GM18499 (cell line): ENCODE measurements around the gene ADAMTS14.

Experiments
- ATAC-seq: cut with Tn5 transposase; IDR thresholded peaks from one replicate; pipeline ENCODE4 v1.9.1; 2021; ENCODE audit warnings: moderate number of reproducible peaks; ENCODE audit not compliant: insufficient read depth, unreplicated experiment

The ADAMTS14 gene

DNA sequence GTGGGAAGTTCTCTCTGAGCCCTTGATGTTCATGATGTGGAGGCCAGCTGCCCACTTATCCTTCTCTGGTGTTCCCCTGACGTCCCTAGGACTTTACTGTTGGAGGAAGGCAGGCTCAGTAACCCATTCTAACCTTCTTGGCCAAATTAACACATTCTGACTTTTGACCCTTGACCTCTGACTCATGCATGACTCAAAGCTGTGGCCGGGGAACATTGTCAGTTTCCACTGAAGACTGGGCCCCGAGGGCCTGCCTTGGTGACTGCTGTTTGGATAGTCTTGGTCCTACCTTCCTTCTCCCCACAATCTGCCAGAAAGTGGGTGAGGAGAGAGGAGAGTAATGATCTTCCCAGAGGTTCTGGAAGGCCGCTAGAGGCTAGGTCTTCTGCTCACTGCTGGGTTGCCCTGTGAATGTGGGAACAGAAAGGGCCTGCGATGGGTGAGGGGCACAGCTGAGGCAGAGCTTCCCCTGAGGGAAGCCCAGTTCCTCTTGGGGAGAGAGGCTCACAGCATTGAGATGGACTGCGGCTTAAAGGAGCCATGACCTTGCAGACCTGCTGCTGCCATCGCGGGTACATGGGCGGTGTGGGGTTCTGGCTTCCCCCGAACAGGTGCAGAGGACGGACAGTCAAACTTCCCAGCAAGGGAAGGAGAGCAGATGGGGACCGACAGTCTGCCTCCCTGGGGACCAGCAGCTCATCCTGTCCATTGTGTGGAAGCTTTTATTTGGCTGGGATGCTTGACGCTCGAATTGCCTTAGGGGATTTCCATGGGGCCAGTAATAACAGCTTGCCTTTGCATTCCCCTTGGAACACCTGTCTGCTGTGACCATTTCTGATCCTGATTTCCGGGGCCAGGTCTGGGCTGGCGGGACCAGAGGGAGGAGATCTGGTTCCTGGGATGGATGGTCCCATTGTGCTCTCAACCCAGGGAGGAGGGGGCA is 43.8 kb downstream of the ADAMTS14 start:
- no peak for ATAC-seq

DNA sequence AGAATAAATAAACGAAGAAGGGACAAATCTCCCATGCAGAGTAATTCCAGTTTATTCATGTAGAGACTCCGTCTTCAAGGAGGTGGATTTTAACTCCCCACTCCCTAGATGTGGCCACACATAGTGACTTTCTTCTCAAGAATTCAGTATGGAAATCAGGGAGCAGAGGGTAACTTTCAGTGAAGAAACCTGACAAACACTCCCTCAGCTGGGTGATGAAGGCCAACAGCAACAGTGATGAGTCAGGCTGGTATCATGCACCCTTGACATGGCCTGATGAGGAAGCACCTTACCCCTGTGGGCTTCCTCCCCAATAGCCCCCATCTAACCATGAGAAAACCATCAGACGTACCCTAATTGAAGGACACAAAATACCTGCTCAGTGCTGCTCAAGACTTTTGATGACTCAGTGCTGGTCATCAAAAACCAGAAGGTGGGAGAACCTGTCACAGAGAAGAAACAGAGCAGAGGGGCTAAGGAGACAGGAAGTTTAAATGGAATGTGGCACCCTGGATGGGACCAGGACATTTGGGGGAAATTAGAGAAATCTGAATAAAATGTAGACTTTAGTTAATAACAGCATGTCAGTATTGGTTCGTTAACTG is 50.6 kb downstream of the ADAMTS14 start:
- ATAC-seq: no peak

DNA sequence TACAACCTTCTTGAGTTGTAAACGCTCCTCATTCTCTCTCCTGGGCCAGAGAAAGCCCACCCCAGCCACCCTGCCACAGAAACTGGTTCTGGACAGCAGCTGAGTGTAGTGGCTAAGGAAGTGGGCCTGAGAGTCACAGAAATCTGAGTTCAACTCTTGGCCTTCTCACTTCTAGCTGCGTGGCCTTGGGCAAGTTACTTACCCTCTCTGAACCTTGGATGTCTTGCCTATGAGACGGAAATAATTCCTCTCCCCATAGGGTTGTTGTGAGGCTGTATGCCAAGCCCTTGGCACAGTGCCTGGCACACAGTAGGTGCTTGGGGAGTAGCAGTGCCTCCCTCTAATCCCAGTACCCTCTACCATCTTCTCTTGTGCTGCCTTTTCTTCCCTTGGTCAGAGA is 51.5 kb downstream of the ADAMTS14 start:
- no peak for ATAC-seq

DNA sequence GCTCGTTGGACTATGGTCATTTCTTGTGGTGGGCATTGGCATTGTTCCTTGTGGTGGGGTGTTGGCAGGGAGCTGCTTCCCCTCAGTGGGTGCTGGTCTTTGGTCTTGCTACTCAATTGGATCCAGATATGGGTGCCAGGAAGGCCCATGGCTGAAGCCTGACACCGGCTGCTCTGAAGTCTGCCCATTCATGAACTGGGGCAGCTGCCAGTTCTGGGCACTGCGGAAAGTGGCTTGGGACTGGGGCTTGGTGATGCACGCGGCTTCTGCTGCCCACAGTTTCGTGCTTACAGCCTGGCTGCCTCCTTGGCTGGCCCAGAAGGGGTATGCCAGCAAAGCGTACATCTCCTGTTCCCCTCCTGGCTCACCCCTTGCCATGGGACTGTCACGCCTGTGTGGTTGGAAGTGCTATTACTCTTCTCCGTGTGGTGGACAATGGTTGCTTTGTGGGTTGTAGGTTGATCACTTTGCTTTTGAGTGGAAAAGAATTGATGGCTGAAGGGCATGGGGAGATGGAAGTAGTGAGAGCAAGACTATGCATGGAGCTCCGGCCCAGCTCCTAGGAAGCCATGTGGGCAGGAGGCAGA is 54.7 kb downstream of the ADAMTS14 start:
- ATAC-seq: no peak

DNA sequence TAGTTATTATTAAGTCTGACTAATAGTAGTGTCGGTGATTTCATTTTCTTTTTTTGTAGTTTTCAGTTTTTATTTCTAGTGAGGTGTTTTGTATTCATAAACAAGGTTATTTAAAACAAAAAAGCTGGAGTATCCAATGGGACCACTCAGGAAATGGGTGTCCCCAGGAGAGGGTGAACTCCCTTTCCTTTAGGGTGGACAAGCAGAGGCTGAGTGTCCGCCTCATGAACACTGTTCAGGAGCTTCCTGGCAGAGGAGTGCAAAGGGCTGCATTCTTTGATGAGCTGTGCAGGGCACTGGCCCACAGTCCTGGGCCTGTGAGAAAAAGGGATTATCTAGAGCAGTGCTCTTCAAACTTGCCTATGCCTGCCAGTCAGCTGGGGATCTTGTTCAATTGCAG is 56.0 kb downstream of the ADAMTS14 start:
- no peak for ATAC-seq

DNA sequence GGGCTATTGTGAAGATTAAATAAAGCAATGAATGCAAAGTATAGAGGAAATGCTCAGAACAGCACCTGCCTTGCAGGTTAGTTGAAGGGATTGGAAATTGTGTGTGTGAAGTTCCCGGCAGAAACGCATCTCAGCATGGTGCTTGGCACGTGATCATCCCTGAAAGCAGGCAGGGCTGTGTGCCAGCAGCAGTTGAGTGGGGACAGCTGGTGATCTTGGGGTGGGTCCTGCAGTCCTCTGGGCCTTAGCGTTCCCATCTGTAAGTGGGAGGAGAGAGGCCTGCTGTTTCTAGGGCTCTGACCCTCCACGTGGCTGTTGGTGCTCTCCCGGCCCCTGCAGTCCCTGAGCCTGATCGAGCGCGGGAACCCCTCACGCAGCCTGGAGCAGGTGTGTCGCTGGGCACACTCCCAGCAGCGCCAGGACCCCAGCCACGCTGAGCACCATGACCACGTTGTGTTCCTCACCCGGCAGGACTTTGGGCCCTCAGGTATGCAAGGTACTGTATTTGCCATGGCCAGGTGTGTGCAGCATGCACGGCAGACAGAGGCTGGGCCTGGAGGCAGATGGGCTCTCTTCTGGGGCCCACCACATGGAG is 57.6 kb downstream of the ADAMTS14 start:
- ATAC-seq: no peak

DNA sequence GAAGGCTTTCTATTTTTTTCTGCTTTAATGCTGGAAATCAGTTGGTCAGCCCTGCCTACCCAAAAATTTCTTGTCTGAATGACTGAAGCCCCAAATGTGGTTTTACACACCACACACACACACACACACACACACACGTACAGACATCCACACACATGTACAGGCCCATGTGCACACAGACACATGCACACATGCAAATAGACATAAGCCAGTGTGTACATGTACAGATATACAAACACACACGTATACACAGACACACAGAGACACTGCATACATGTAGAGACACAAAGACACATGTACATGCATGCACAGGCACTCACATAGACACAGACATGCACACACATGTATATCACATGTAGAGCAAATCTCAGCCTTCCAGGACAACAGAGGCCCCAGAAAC is 58.6 kb downstream of the ADAMTS14 start:
- ATAC-seq: no peak

DNA sequence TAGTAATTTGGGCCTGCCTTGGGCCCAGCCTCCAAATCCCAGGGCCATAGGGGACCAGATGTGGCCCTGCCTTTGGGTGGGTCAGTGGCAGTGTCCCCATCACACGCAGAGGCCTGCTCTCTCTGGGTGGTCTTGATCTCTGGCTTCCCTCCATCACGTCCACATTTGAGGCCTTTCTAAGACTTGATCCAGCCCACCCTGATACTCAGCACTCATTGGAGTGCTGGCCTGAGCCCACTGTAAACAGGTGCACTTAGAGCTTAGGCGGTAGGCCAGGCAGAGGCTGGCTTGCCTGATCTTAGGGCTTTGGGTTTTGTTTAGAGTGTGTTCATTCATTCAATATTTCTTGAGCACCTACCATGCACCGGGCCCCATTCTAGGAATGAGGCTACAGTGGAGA is 60.3 kb downstream of the ADAMTS14 start:
- ATAC-seq: no peak

DNA sequence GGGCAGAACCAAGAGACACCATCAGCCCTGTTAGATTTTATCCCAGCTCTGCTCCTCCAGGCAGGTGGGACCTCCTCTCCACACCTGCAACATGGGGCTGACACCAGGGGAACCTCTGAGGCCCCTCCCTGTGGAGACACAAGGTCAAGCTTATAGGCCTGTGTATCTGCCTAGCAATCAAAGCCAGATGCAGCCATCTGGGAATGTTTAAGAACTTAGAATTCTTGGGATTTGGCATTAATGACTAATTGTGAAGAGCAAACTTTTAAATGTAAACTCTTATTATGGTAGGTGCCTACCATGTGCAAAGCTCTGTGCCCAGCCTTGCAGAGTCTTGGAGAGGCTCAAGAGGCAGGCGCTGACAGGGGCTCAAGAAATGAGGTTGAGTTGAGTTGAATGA is 60.7 kb downstream of the ADAMTS14 start:
- ATAC-seq: no peak

DNA sequence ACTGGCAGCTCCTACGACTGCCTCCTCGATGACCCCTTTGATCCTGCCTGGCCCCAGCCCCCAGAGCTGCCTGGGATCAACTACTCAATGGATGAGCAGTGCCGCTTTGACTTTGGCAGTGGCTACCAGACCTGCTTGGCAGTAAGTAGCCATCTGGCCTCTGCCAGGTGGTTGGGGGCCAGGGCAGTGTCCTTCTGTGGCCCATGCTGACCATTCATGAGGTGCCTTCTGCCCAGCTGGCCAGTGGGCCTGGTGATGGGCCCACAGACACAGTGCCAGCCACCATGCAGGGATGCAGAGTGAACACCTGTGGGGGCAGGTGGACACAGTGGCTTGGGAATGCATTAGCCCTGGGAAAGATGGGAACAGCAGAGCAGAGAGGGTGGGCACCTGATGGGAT is 62.9 kb downstream of the ADAMTS14 start:
- no peak for ATAC-seq

DNA sequence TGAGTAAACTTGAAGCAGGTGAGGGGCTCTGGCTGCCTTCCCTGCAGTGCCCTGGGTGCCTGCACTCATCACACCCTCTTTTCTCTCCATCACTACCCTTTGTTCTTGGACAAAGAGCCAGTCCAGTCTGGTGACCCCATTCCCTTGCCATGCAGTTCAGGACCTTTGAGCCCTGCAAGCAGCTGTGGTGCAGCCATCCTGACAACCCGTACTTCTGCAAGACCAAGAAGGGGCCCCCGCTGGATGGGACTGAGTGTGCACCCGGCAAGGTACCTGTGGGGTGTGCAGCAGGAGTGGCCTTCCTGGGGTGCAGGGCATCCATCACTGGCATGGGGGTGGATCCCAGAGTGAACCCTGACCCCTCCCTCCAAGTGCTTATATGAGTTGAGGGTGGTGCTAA is 64.2 kb downstream of the ADAMTS14 start:
- ATAC-seq: no peak

DNA sequence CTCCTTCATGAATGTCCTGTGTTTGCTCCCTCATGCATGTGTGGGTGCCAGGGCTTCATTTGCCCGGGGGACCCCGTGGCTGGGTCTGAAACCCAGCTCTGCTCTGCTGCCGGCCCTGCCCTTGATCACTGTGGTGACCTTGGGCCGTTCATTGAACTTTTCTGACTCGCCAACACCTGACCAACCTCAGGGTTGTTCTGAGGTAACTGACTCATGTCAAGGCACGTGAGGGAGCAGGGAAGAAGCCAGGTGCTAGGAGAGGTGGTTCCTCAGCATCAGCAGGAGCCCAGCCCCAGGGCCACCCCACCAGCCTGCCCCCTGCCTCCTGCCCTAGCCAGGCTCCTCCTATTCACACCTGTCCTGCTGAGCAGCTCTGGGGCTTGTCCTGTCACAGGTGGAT is 64.9 kb downstream of the ADAMTS14 start:
- no peak for ATAC-seq

DNA sequence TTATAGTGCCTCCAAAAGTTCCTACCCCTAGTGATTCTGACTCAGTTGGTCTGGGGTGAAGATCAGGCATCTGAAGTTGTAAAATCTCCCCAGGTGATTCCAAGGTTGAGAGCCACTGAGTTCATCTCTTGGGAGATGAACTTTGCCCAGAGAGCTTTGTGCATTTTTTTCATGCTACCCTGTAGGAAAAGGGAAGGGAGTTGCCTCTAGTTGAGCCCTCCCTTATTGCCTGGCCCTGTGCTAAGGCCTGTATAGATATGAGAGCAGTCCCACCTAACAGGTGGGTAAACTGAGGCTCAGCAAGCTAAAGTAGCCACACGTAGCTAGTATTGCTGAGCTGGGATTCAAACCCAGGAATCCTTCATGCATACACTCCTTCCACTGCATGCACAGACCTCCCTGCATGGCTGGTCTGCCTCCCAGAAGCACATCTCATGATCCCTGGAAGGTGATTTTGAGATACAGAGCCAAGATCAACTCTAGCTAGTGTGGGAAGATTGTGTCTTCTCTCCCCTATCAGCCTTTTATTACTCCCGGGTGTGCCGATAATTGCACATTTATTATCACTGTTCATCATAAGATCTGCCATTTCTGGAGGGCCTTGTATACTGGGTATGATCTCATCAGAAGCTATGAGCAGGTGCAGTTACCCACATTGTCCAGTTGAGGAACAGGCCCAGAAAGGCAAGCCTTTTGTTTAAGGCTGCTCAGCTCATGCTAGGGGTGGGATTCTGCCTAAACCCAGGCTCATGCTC is 65.9 kb downstream of the ADAMTS14 start:
- ATAC-seq: no peak

DNA sequence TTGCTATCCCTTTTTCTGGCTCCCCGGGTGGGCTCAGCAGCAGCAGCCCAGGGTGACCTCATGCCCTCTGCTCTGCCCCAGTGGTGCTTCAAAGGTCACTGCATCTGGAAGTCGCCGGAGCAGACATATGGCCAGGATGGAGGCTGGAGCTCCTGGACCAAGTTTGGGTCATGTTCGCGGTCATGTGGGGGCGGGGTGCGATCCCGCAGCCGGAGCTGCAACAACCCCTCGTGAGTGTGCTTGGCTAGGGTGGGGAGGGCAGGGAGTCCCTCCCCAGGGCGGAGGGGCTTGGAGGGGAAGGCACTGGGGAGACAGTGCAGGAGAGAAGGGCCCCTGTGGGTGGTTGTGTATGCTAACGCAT is 66.4 kb downstream of the ADAMTS14 start:
- ATAC-seq: no peak

DNA sequence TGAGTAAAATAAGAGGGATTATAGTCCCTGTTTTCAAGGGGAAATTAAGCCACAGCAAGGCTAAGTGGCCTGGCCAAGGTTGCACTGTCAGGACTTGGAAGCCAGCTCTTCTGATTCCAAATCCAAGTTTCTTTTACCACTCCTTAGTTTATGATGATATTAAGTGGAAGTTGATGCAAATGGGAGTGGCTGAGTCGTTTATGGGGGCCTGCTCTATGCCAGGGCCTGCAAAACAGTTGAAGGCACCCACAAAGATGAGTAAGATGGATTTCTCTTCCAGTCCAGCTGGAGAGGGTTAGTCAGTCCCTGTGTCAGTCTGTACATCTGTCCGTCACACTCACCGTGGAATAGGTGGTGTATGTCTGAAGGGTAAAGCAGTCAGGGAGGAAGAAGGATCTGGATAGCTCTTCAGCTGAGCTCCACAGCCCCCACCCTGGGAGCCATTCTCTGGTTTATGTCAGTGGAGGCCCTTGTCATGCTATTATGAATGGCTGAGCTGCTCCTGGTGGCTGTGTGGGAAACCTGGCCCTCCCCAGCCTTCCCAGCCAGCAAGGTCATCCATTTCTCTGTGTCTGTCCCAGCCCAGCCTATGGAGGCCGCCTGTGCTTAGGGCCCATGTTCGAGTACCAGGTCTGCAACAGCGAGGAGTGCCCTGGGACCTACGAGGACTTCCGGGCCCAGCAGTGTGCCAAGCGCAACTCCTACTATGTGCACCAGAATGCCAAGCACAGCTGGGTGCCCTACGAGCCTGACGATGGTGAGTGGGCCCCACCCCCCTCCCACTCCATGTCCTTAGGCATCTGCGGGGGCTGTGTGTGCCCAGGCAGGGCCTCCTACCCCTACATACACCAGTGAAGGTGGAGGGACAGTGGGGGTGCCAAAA is 68.3 kb downstream of the ADAMTS14 start:
- ATAC-seq: no peak

DNA sequence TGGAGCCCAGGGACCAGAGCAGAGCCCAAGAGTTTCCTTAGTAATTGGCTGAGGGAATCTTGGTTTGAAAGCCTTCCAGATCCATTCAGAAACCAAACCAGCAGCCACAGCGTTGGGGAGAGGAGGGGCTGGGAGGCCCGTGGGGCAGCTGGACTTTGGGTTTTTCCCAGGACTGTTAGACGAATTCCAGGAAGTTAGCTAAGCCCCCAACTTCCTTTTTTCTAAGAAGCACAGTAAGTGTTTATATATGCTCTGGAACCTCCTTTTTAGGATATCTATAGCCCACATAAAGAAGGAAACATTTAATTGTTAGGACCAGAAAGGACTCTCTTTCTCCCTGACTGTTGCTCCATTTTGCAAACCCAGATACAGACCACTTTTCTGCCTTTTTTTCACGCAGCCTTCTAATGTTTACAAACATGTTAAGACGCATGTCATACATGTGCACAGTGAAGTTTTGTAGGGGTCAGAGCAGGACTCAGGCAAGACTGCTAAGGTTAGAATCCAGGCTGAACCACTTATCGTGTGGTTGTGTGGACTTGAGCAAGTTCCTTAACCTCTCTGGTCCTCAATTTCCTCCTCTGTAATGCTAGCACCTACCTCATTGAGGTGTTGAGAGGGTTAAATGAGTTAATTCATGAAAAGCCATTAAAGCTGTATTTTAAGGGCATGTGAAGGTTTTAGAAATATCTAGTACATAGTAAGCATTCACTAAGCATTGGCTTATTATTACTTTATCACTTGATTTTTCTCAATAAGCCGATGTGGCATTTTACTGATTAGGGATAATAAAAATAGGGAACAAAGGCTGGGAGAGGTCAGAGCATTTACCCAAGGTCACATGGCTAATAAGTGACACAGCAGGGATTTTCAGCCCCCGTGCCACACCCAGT is 70.5 kb downstream of the ADAMTS14 start:
- ATAC-seq: no peak

DNA sequence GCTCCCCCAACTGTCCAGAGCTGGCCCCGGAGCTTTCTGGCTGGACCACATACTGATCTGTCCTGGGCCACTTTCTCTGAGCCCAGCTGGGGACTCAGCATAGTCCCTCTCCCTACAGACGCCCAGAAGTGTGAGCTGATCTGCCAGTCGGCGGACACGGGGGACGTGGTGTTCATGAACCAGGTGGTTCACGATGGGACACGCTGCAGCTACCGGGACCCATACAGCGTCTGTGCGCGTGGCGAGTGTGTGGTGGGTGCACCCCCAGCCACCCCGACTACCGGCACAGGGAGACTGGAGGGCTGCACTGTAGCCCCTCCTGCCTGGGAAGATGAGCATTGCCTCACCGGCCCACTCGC is 71.1 kb downstream of the ADAMTS14 start:
- no peak for ATAC-seq

DNA sequence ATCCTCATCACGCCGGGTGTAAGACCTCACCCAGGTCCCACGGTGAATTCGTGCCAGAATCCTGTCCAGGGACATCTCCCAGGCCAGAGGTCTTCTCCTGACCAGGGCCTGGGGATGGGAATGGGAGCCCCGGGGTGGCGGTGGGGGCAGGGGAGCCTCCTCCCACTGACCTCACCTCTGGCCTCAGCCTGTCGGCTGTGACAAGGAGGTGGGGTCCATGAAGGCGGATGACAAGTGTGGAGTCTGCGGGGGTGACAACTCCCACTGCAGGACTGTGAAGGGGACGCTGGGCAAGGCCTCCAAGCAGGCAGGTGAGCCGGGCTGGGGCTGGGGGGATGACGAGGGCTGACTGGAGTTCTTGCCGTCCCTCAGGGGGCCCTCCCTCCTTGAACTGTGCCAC is 71.6 kb downstream of the ADAMTS14 start:
- no peak for ATAC-seq
